ENCODE measurements around the gene FADS3. TPM values are rescaled to one million over a fixed set of nuclear protein-coding genes. Genes with fewer than 3 reads are reported as not detected.

FADS3 gene
- total and polyA plus RNA-seq, 2 of the 4 experiments (the other 2 are of a cell fraction) = 54.5 to 110 TPM

- Histone ChIP-seq H3K36me3 (ENCODE audit: control insufficient read depth, insufficient read depth, low read length) (no peaks in the 10 kb centered on the region), H3K14ac (replicated peaks; ENCODE audit: low read depth, low read length) (no peak overlapping the region), H4K91ac (ENCODE audit: insufficient read depth, low read depth, low read length) (no peak overlapping the region), H3K4ac (ENCODE audit: low read depth, low read length) (no peak overlapping the region), H3K4me3 (ENCODE audit: insufficient read depth, low read depth, low read length) (no peak overlapping the region), H2BK120ac (ENCODE audit: low read depth, low read length) (no peak overlapping the region), H3K27ac (ENCODE audit: insufficient read depth, low read length) (no peak overlapping the region), H2AK9ac (replicated peaks; ENCODE audit: low read depth, low read length, poor library complexity) (no peak overlapping the region), H4K5ac (ENCODE audit: low read depth, low read length) (no peak overlapping the region), H3K18ac (ENCODE audit: low read depth, low read length) (no peak overlapping the region), H3K4me1 (ENCODE audit: control insufficient read depth, insufficient read depth, low read length) (peaks cover 3% of the 10 kb centered on the region; the same call in 1 of the 2 replicates), H2AK5ac (ENCODE audit: low read depth, low read length) (peak overlapping the region; percentile 81; the same call in 1 of the 2 replicates), H4K8ac (ENCODE audit: low read depth in 2 of 2, low read length in 2 of 2) (no peak overlapping the region), H2AFZ (replicated peaks; ENCODE audit: low read length, poor library complexity) (no peak overlapping the region), H2BK20ac (ENCODE audit: low read depth, low read length) (no peak overlapping the region), H3K9ac (ENCODE audit: low read depth, low read length) (no peak overlapping the region), H3K79me1 (ENCODE audit: low read depth in 1 of 2, low read length in 2 of 2) (no peaks in the 10 kb centered on the region), H3K9me1 (ENCODE audit: insufficient read depth, low read length) (no peaks in the 10 kb centered on the region), H3K56ac (ENCODE audit: extremely low read depth, insufficient read depth, low read length) (no peak overlapping the region), H3K9me3 (ENCODE audit: control insufficient read depth, insufficient read depth, low read length) (no peaks in the 10 kb centered on the region), H3K4me2 (ENCODE audit: low read depth, low read length) (no peak overlapping the region), H3K27me3 (ENCODE audit: control insufficient read depth, insufficient read depth, low read length) (no peaks in the 10 kb centered on the region), H3K23ac (ENCODE audit: low read depth, low read length) (no peak overlapping the region), H2BK5ac (ENCODE audit: low read depth, low read length, poor library complexity, severe bottlenecking) (no peak overlapping the region), H2BK15ac (ENCODE audit: low read depth, low read length) (no peak overlapping the region), H4K20me1 (ENCODE audit: insufficient read depth, low read length) (no peaks in the 10 kb centered on the region)
- ChIA-PET CTCF (interaction anchor here (0.6 to 5.2 kb wide), 12 partner anchors 10 to 214 kb away, joined by 3 to 52 read pairs (median 3); partner anchors contain the start of gene BEST1), POLR2A (ENCODE audit: unreplicated experiment) (interaction anchor here (0.6 kb wide), 1 partner anchor 63 kb away, joined by 4 read pairs; no protein-coding TSS in a partner anchor)
- in situ Hi-C loops (cut with MboI; ENCODE audit: low sequenced_read_pairs) (loop anchor here (5.0 kb wide), 2 partner anchors 49 to 209 kb away; no protein-coding TSS in a partner anchor), dilution Hi-C loops (cut with HindIII; ENCODE audit: low sequenced_read_pairs, unreplicated experiment) (no loop called here), intact Hi-C loops (cut with micrococcal nuclease) (no loop called here)
- 87% methylated on average over 6 of the region's 9 CpGs; no CpG with 5 or more reads in 1 of the 2 experiments for WGBS, 2 experiments (ENCODE audit: extremely low coverage in 2 of 2, insufficient read length in 1 of 2)
- TF ChIP-seq POLR2A (IDR thresholded peaks at IDR 0.05; ENCODE audit: low read depth, low read length) = no peak
- TF ChIP-seq, protein P1, sequence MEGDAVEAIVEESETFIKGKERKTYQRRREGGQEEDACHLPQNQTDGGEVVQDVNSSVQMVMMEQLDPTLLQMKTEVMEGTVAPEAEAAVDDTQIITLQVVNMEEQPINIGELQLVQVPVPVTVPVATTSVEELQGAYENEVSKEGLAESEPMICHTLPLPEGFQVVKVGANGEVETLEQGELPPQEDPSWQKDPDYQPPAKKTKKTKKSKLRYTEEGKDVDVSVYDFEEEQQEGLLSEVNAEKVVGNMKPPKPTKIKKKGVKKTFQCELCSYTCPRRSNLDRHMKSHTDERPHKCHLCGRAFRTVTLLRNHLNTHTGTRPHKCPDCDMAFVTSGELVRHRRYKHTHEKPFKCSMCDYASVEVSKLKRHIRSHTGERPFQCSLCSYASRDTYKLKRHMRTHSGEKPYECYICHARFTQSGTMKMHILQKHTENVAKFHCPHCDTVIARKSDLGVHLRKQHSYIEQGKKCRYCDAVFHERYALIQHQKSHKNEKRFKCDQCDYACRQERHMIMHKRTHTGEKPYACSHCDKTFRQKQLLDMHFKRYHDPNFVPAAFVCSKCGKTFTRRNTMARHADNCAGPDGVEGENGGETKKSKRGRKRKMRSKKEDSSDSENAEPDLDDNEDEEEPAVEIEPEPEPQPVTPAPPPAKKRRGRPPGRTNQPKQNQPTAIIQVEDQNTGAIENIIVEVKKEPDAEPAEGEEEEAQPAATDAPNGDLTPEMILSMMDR (conservative IDR thresholded peaks at IDR 0.05; ENCODE audit: low read depth, low read length) = no peak
- TF ChIP-seq FOS (IDR thresholded peaks at IDR 0.05; ENCODE audit: low read depth, low read length) = no peak
- no peak for TF ChIP-seq SMC3 (IDR thresholded peaks at IDR 0.05; ENCODE audit: low read depth, low read length)
- TF ChIP-seq NFE2L2 (IDR thresholded peaks at IDR 0.05; ENCODE audit: low read depth, low read length) = no peak
- no peak for TF ChIP-seq RAD21 (IDR thresholded peaks at IDR 0.05; ENCODE audit: low read length)
- TF ChIP-seq MAZ (IDR thresholded peaks at IDR 0.05; ENCODE audit: borderline replicate concordance, low read depth, low read length) = no peak
- no peak for TF ChIP-seq MAFK (IDR thresholded peaks at IDR 0.05; ENCODE audit: low read depth, low read length)
- TF ChIP-seq RCOR1 (IDR thresholded peaks at IDR 0.05; ENCODE audit: insufficient replicate concordance, low read length) = no peak
- TF ChIP-seq USF2 (IDR thresholded peaks at IDR 0.05; ENCODE audit: low read depth, low read length) = no peak
- no peak for TF ChIP-seq BHLHE40 (IDR thresholded peaks at IDR 0.05; ENCODE audit: low read depth, low read length)
- TF ChIP-seq, protein P2, sequence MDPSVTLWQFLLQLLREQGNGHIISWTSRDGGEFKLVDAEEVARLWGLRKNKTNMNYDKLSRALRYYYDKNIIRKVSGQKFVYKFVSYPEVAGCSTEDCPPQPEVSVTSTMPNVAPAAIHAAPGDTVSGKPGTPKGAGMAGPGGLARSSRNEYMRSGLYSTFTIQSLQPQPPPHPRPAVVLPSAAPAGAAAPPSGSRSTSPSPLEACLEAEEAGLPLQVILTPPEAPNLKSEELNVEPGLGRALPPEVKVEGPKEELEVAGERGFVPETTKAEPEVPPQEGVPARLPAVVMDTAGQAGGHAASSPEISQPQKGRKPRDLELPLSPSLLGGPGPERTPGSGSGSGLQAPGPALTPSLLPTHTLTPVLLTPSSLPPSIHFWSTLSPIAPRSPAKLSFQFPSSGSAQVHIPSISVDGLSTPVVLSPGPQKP (IDR thresholded peaks at IDR 0.05; ENCODE audit: borderline replicate concordance, low read depth, low read length) = no peak
- no peak for TF ChIP-seq RFX5 (IDR thresholded peaks at IDR 0.05; ENCODE audit: low read depth, low read length)
- TF ChIP-seq CEBPB (IDR thresholded peaks at IDR 0.05; ENCODE audit: low read depth, low read length) = no peak
- TF ChIP-seq MXI1 (IDR thresholded peaks at IDR 0.05; ENCODE audit: borderline replicate concordance, low read depth, low read length) = no peak
- no peak for TF ChIP-seq CHD1 (IDR thresholded peaks at IDR 0.05; ENCODE audit: low read depth, low read length)
- ATAC-seq (ENCODE audit: low read depth) (no peak), DNase-seq (no peak)
- BruUV-seq (replicated peaks) = no TSS peak
Measured at GRCh38 chr11:61898247-61898582, 6.9 kb upstream of the FADS3 start.
